ENCODE results near the gene ASCL4. TPM values are rescaled to one million over a fixed set of nuclear protein-coding genes. Genes with fewer than 3 reads are reported as not detected.

Gene ASCL4
- total RNA-seq, 1 donor from 2014 or later: not detected

- peaks cover 30% of the 10 kb centered on the region for H3K36me3 Mint-ChIP-seq (ENCODE audit: low read depth)
- DNase-seq (ENCODE audit: low spot score): no peak
- no peaks in the 10 kb centered on the region for H3K27me3 Mint-ChIP-seq (ENCODE audit: low read depth)
- H3K4me3 Mint-ChIP-seq (ENCODE audit: unreplicated experiment): no peak overlapping the region
- H3K9me3 Mint-ChIP-seq (ENCODE audit: low read depth): peaks cover under 1% of the 10 kb centered on the region
- no peak for TF ChIP-seq CTCF (IDR thresholded peaks at IDR 0.05)
- H3K4me1 Mint-ChIP-seq (ENCODE audit: low read depth): no peaks in the 10 kb centered on the region
- H3K27ac Mint-ChIP-seq (ENCODE audit: unreplicated experiment): no peak overlapping the region
These were observed 42.1 kb upstream of the ASCL4 start for GRCh38 chr12:107732365-107732764.

- Mint-ChIP-seq H3K27ac (ENCODE audit: unreplicated experiment) (no peak overlapping the region), H3K27me3 (ENCODE audit: low read depth) (no peaks in the 10 kb centered on the region), H3K36me3 (ENCODE audit: low read depth) (peaks cover 44% of the 10 kb centered on the region), H3K4me3 (ENCODE audit: unreplicated experiment) (no peak overlapping the region), H3K9me3 (ENCODE audit: low read depth) (no peaks in the 10 kb centered on the region), H3K4me1 (ENCODE audit: low read depth) (no peaks in the 10 kb centered on the region)
- DNase-seq (ENCODE audit: low spot score): no peak
- no peak for TF ChIP-seq CTCF (IDR thresholded peaks at IDR 0.05)
These were observed 40.4 kb upstream of the ASCL4 start for GRCh38 chr12:107734139-107734538.

GRCh38 chr12:107735763-107736162 lies 38.7 kb upstream of the ASCL4 start:
- H3K9me3 Mint-ChIP-seq (ENCODE audit: low read depth): no peaks in the 10 kb centered on the region
- TF ChIP-seq CTCF (IDR thresholded peaks at IDR 0.05): no peak
- H3K27me3 Mint-ChIP-seq (ENCODE audit: low read depth): no peaks in the 10 kb centered on the region
- H3K27ac Mint-ChIP-seq (ENCODE audit: unreplicated experiment): no peak overlapping the region
- H3K4me3 Mint-ChIP-seq (ENCODE audit: unreplicated experiment): no peak overlapping the region
- DNase-seq (ENCODE audit: low spot score): no peak
- H3K4me1 Mint-ChIP-seq (ENCODE audit: low read depth): no peaks in the 10 kb centered on the region
- peaks cover 52% of the 10 kb centered on the region for H3K36me3 Mint-ChIP-seq (ENCODE audit: low read depth)

- TF ChIP-seq CTCF (IDR thresholded peaks at IDR 0.05): no peak
- Mint-ChIP-seq H3K9me3 (ENCODE audit: low read depth) (no peaks in the 10 kb centered on the region), H3K4me3 (ENCODE audit: unreplicated experiment) (no peak overlapping the region), H3K4me1 (ENCODE audit: low read depth) (no peaks in the 10 kb centered on the region), H3K36me3 (ENCODE audit: low read depth) (peaks cover 61% of the 10 kb centered on the region), H3K27me3 (ENCODE audit: low read depth) (no peaks in the 10 kb centered on the region), H3K27ac (ENCODE audit: unreplicated experiment) (no peak overlapping the region)
- no peak for DNase-seq (ENCODE audit: low spot score)
These were observed 37.6 kb upstream of the ASCL4 start for GRCh38 chr12:107736914-107737313.

- Mint-ChIP-seq H3K4me1 (ENCODE audit: low read depth) (peaks cover 5% of the 10 kb centered on the region), H3K36me3 (ENCODE audit: low read depth) (peaks cover 22% of the 10 kb centered on the region)
- no peak for DNase-seq (ENCODE audit: low spot score)
These were observed 26.0 kb upstream of the ASCL4 start for GRCh38 chr12:107748472-107748871.

More at GRCh38 chr12:107748472-107748871, 26.0 kb upstream of the ASCL4 start:
- Mint-ChIP-seq H3K27ac (ENCODE audit: unreplicated experiment) (no peak overlapping the region), H3K4me3 (ENCODE audit: unreplicated experiment) (no peak overlapping the region), H3K9me3 (ENCODE audit: low read depth) (no peaks in the 10 kb centered on the region), H3K27me3 (ENCODE audit: low read depth) (no peaks in the 10 kb centered on the region)
- no peak for TF ChIP-seq CTCF (IDR thresholded peaks at IDR 0.05)

Data from chondrocyte (in vitro differentiated cells).